ENCODE measurements around the gene AEBP2.

AEBP2 gene

GRCh38 chr12:19430988-19431387 is 8.3 kb upstream of the AEBP2 start:
- peak overlapping the region; percentile 53; the same call in 1 of the 2 replicates for H3K27ac ChIP-seq
- no peak for TF ChIP-seq ZFX (IDR thresholded peaks at IDR 0.05; ENCODE audit: borderline replicate concordance)
- no peak for TF ChIP-seq CTCF (IDR thresholded peaks at IDR 0.05)

- H3K27ac ChIP-seq, result peak overlapping the region; percentile 53
- no peak for TF ChIP-seq CTCF (IDR thresholded peaks at IDR 0.05)
- TF ChIP-seq ZFX (IDR thresholded peaks at IDR 0.05; ENCODE audit: borderline replicate concordance), result no peak
Measured at GRCh38 chr12:19431407-19432308, 7.6 kb upstream of the AEBP2 start.

GRCh38 chr12:19432309-19433170 is 6.8 kb upstream of the AEBP2 start:
- TF ChIP-seq CTCF (IDR thresholded peaks at IDR 0.05), result no peak
- TF ChIP-seq ZFX (IDR thresholded peaks at IDR 0.05; ENCODE audit: borderline replicate concordance), result no peak
- H3K27ac ChIP-seq, result peak overlapping the region; percentile 53

- TF ChIP-seq ZFX (IDR thresholded peaks at IDR 0.05; ENCODE audit: borderline replicate concordance) (no peak), CTCF (IDR thresholded peaks at IDR 0.05) (no peak)
- H3K27ac ChIP-seq, result no peak overlapping the region
Measured at GRCh38 chr12:19434538-19434937, 4.8 kb upstream of the AEBP2 start.

GRCh38 chr12:19435831-19436497 is 3.3 kb upstream of the AEBP2 start:
- H3K27ac ChIP-seq, result no peak overlapping the region
- TF ChIP-seq ZFX (IDR thresholded peaks at IDR 0.05; ENCODE audit: borderline replicate concordance), result no peak
- TF ChIP-seq CTCF (IDR thresholded peaks at IDR 0.05), result no peak

GRCh38 chr12:19436931-19437330 is 2.4 kb upstream of the AEBP2 start:
- no peak overlapping the region for H3K27ac ChIP-seq
- TF ChIP-seq ZFX (IDR thresholded peaks at IDR 0.05; ENCODE audit: borderline replicate concordance), result no peak
- no peak for TF ChIP-seq CTCF (IDR thresholded peaks at IDR 0.05)
